Nephron (organoid): ENCODE results near the gene KDM5C.

Source experiments
- H3K27ac Mint-ChIP-seq, 3 experiments: 2 replicates each; pipeline ENCODE4 v1.8.0; 2020; ENCODE audit warnings: mixed read lengths in 3 of 3, mild to moderate bottlenecking in 2 of 3, moderate library complexity in 1 of 3
- H3K27me3 Mint-ChIP-seq: 2 replicates; pipeline ENCODE4 v1.8.0; 2021; ENCODE audit warnings: low read depth, mild to moderate bottlenecking, moderate library complexity, mixed read lengths
- H3K36me3 Mint-ChIP-seq: 2 replicates; pipeline ENCODE4 v1.8.0; 2020; ENCODE audit warnings: low read depth, mixed read lengths
- H3K4me1 Mint-ChIP-seq: 2 replicates; pipeline ENCODE4 v1.8.0; 2020; ENCODE audit warnings: mixed read lengths
- H3K4me3 Mint-ChIP-seq, 3 experiments: 2 replicates each; pipeline ENCODE4 v1.8.0; 2020; ENCODE audit warnings: mild to moderate bottlenecking in 3 of 3, mixed read lengths in 3 of 3, moderate library complexity in 2 of 3
- H3K9me3 Mint-ChIP-seq: 2 replicates; pipeline ENCODE4 v1.8.0; 2020; ENCODE audit warnings: mixed read lengths
- CTCF ChIP-seq, 3 experiments: fragments of 200-600 bp; sonication (generic); IDR thresholded peaks; one replicate each; pipeline ENCODE4 v1.5.0; 2021; ENCODE audit warnings: antibody characterized with exemption in 3 of 3; ENCODE audit not compliant: unreplicated experiment in 3 of 3

Gene KDM5C

GRCh38 chrX:53227224-53227765, 2.3 kb upstream of the KDM5C start:
- H3K4me1 Mint-ChIP-seq: peaks cover 19% of the 10 kb centered on the region
- TF ChIP-seq CTCF (IDR thresholded peaks at IDR 0.05; ENCODE audit: unreplicated experiment in 3 of 3): no peak
- H3K4me3 Mint-ChIP-seq: no peak overlapping the region
- no peak overlapping the region for H3K27ac Mint-ChIP-seq
- no peaks in the 10 kb centered on the region for H3K27me3 Mint-ChIP-seq
- peaks cover 2% of the 10 kb centered on the region for H3K9me3 Mint-ChIP-seq
- H3K36me3 Mint-ChIP-seq: peaks cover 4% of the 10 kb centered on the region

GRCh38 chrX:53223955-53224859, 800 bp downstream of the KDM5C start:
- TF ChIP-seq CTCF (IDR thresholded peaks at IDR 0.05; ENCODE audit: unreplicated experiment in 3 of 3): no peak
- Mint-ChIP-seq H3K4me1 (peaks cover 24% of the 10 kb centered on the region), H3K27ac (peak overlapping the region; percentile 99 to 100 (median 99)), H3K4me3 (peak overlapping the region; percentile 96 to 99 (median 98)), H3K36me3 (peaks cover 10% of the 10 kb centered on the region), H3K9me3 (peaks cover 2% of the 10 kb centered on the region), H3K27me3 (no peaks in the 10 kb centered on the region)

- H3K4me3 Mint-ChIP-seq: peak overlapping the region; percentile 96 to 99 (median 98)
- no peaks in the 10 kb centered on the region for H3K27me3 Mint-ChIP-seq
- no peak for TF ChIP-seq CTCF (IDR thresholded peaks at IDR 0.05; ENCODE audit: unreplicated experiment in 3 of 3)
- H3K4me1 Mint-ChIP-seq: peaks cover 24% of the 10 kb centered on the region
- peaks cover 14% of the 10 kb centered on the region for H3K36me3 Mint-ChIP-seq
- peaks cover 2% of the 10 kb centered on the region for H3K9me3 Mint-ChIP-seq
- peak overlapping the region; percentile 68 to 100 (median 99) for H3K27ac Mint-ChIP-seq
Observed at GRCh38 chrX:53223068-53223693, 1.8 kb downstream of the KDM5C start.

- Mint-ChIP-seq H3K4me3 (no peak overlapping the region), H3K27me3 (no peaks in the 10 kb centered on the region), H3K9me3 (peaks cover 4% of the 10 kb centered on the region)
Observed at GRCh38 chrX:53211391-53211978, 13.5 kb downstream of the KDM5C start.

GRCh38 chrX:53196678-53197077, 28.3 kb downstream of the KDM5C start:
- Mint-ChIP-seq H3K4me3 (no peak overlapping the region), H3K27me3 (no peaks in the 10 kb centered on the region), H3K36me3 (peaks cover 43% of the 10 kb centered on the region), H3K9me3 (peaks cover 7% of the 10 kb centered on the region), H3K4me1 (no peaks in the 10 kb centered on the region), H3K27ac (no peak overlapping the region)
- no peak for TF ChIP-seq CTCF (IDR thresholded peaks at IDR 0.05; ENCODE audit: unreplicated experiment in 3 of 3)

More at GRCh38 chrX:53211391-53211978, 13.5 kb downstream of the KDM5C start:
- Mint-ChIP-seq H3K4me1 (no peaks in the 10 kb centered on the region), H3K36me3 (peaks cover 67% of the 10 kb centered on the region), H3K27ac (no peak overlapping the region)
- no peak for TF ChIP-seq CTCF (IDR thresholded peaks at IDR 0.05; ENCODE audit: unreplicated experiment in 3 of 3)
